Measurements from ENCODE around the gene KIF5A. TPM values are rescaled to one million over a fixed set of nuclear protein-coding genes. Genes with fewer than 3 reads are reported as not detected.
"Not testable (repeated sequence)": the region's sequence is repeated elsewhere in the genome, so short reads cannot be mapped to it uniquely, and the experiment has no call there.

The KIF5A gene
- total and polyA plus RNA-seq, 2 donors (not counting 3 experiments of a cell fraction or from before 2014, with no cell fraction given) = 0.07 to 0.35 TPM

- peaks cover 7 to 9% of the 10 kb centered on the region in 2 experiments for H3K27me3 ChIP-seq (ENCODE audit: control insufficient read depth in 2 of 2, insufficient read depth in 2 of 2, low read length in 2 of 2)
- BruUV-seq (replicated peaks) = no TSS peak
- H3K79me2 ChIP-seq (ENCODE audit: control insufficient read depth, insufficient read depth, low read length) = no peaks in the 10 kb centered on the region
- dilution Hi-C loops (cut with MboI; ENCODE audit: extremely low pct_ligation_motif_present, low sequenced_read_pairs) = no loop called here
- H3K4me2 ChIP-seq (ENCODE audit: insufficient read depth, low read length) = no peak overlapping the region
- FAIRE-seq (no peak), DNase-seq (ENCODE audit: low read depth, low spot score) (no peak)
- no peak overlapping the region for H2AFZ ChIP-seq (ENCODE audit: low read depth, low read length)
- no peaks in the 10 kb centered on the region for H3K4me1 ChIP-seq (ENCODE audit: control insufficient read depth, extremely low read depth, insufficient read depth, low read length)
- ChIA-PET CTCF (no interaction called here), POLR2A (no interaction called here)
- no peak for TF ChIP-seq GATA2 (IDR thresholded peaks at IDR 0.05; ENCODE audit: insufficient read depth, insufficient read length, low read depth, low read length)
- no peak for TF ChIP-seq EZH2 (IDR thresholded peaks at IDR 0.05; ENCODE audit: borderline replicate concordance, low read depth, low read length, severe bottlenecking)
- TF ChIP-seq MYC (IDR thresholded peaks at IDR 0.05; ENCODE audit: low read depth, low read length) = no peak
- TF ChIP-seq CTCF (IDR thresholded peaks at IDR 0.05; ENCODE audit: extremely low read depth in 1 of 2, insufficient read depth in 1 of 2, low read depth in 1 of 2, low read length in 2 of 2) = no peak
- no peak for TF ChIP-seq POLR2A (IDR thresholded peaks at IDR 0.05; ENCODE audit: low read depth, low read length)
- TF ChIP-seq JUN (IDR thresholded peaks at IDR 0.05; ENCODE audit: borderline replicate concordance, insufficient read depth, insufficient read length, low read depth) = no peak
- no peak for TF ChIP-seq POLR2AphosphoS5 (IDR thresholded peaks at IDR 0.05; ENCODE audit: insufficient read depth, low read depth, low read length)
- TF ChIP-seq MAX (IDR thresholded peaks at IDR 0.05; ENCODE audit: insufficient read depth, insufficient read length) = no peak
- no peak for TF ChIP-seq FOS (IDR thresholded peaks at IDR 0.05; ENCODE audit: borderline replicate concordance, insufficient read depth, low read length)
- intact Hi-C loops (cut with micrococcal nuclease) = no loop called here
- H4K20me1 ChIP-seq (replicated peaks; ENCODE audit: control insufficient read depth, extremely low read depth, insufficient read depth, low read length) = no peaks in the 10 kb centered on the region
- H3K9me1 ChIP-seq (replicated peaks; ENCODE audit: control insufficient read depth, extremely low read depth, insufficient read depth, low read length) = no peaks in the 10 kb centered on the region
- H3K27ac ChIP-seq (ENCODE audit: insufficient read depth, low read depth, low read length) = no peak overlapping the region
- H3K9me3 ChIP-seq (replicated peaks; ENCODE audit: control insufficient read depth, insufficient read depth, low read length) = no peaks in the 10 kb centered on the region
- no peak overlapping the region for H3K9ac ChIP-seq (replicated peaks; ENCODE audit: extremely low read depth, insufficient read depth, low read length)
- H3K36me3 ChIP-seq (ENCODE audit: control insufficient read depth in 2 of 2, extremely low read depth in 1 of 2, insufficient read depth in 2 of 2, low read length in 2 of 2) = no peaks in the 10 kb centered on the region
- H3K4me3 ChIP-seq (replicated peaks in 1 of 3; ENCODE audit: insufficient read depth in 1 of 3, low read depth in 1 of 3, low read length in 3 of 3) = no peak overlapping the region
These were observed 10.7 kb downstream of the KIF5A start for GRCh38 chr12:57560516-57560915.

GRCh38 chr12:57561117-57561516 lies 11.3 kb downstream of the KIF5A start:
- BruUV-seq (replicated peaks); H4K20me1 ChIP-seq (replicated peaks; ENCODE audit: control insufficient read depth, extremely low read depth, insufficient read depth, low read length); H3K79me2 ChIP-seq (ENCODE audit: control insufficient read depth, insufficient read depth, low read length); dilution Hi-C loops (cut with MboI; ENCODE audit: extremely low pct_ligation_motif_present, low sequenced_read_pairs); H3K9me3 ChIP-seq (replicated peaks; ENCODE audit: control insufficient read depth, insufficient read depth, low read length); intact Hi-C loops (cut with micrococcal nuclease); H3K9ac ChIP-seq (replicated peaks; ENCODE audit: extremely low read depth, insufficient read depth, low read length); H3K36me3 ChIP-seq (ENCODE audit: control insufficient read depth in 2 of 2, extremely low read depth in 1 of 2, insufficient read depth in 2 of 2, low read length in 2 of 2); H3K4me3 ChIP-seq (replicated peaks in 1 of 3; ENCODE audit: insufficient read depth in 1 of 3, low read depth in 1 of 3, low read length in 3 of 3); H3K27ac ChIP-seq (ENCODE audit: insufficient read depth, low read depth, low read length); DNase-seq (ENCODE audit: low read depth, low spot score); H3K4me2 ChIP-seq (ENCODE audit: insufficient read depth, low read length); H3K27me3 ChIP-seq (ENCODE audit: control insufficient read depth in 2 of 2, insufficient read depth in 2 of 2, low read length in 2 of 2); H3K4me1 ChIP-seq (ENCODE audit: control insufficient read depth, extremely low read depth, insufficient read depth, low read length); POLR2A ChIA-PET; H2AFZ ChIP-seq (ENCODE audit: low read depth, low read length); FAIRE-seq; H3K9me1 ChIP-seq (replicated peaks; ENCODE audit: control insufficient read depth, extremely low read depth, insufficient read depth, low read length): not testable (repeated sequence)
- CTCF ChIA-PET = interaction anchor here (0.6 kb wide), 1 partner anchor 22 kb away, joined by 3 read pairs; no protein-coding TSS in a partner anchor

Measured in endothelial cell of umbilical vein (primary cell).